GM18520 (cell line): Measurements from ENCODE around the gene ATF7.
"Not testable (repeated sequence)": the region's sequence is repeated elsewhere in the genome, so short reads cannot be mapped to it uniquely, and the experiment has no call there.

Experiments used
- ATAC-seq: cut with Tn5 transposase; IDR thresholded peaks from one replicate; pipeline ENCODE4 v1.9.1; 2021; ENCODE audit not compliant: unreplicated experiment

ATF7 gene

DNA sequence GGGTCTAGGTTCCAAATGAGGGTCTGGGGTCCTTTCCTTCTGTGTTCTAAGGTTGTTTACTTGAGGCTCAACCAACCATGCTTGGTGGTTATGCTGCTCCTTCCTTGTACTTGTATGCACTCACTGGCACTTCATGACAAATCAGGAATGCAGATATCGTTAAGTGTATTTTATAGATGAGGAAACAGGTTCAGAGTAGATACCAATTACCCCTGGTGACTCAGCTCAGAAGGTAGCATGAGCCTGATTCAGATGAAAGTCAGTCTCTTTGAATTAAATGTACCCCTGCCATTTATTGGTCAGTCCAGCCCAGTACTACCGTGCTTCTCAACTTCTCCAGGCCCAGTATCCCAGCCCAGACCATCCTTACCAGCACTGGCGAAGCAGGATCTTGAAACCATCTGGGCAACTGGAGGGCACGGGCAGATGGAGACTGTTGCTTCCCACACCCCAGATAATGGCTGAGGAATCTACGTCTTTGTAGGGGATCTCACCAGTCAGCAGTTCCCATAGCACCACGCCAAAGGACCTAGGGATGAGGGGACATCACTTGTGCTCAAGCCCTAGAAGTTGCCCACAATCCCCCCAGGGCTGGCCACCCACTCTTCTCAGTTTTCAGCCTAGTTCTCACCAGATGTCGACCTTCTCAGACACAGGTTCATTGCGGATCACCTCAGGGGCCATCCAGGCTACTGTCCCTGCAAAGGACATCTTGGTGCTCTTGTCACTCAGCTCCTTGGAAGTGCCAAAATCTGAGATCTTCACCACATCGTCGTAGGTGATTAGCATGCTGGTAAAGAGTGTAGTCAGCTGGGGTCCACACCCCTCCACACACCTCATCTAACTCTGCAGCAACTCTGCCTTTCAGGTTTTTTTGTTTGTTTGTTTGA lies 141.3 kb downstream of the ATF7 start:
- ATAC-seq = no peak

- no peak for ATAC-seq
Measured at GRCh38 chr12:53483979-53484377, 142.2 kb downstream of the ATF7 start.

GRCh38 chr12:53483225-53483978 lies 142.8 kb downstream of the ATF7 start:
- ATAC-seq = no peak

- ATAC-seq = no peak
Measured at GRCh38 chr12:53482626-53483168, 143.5 kb downstream of the ATF7 start.

DNA sequence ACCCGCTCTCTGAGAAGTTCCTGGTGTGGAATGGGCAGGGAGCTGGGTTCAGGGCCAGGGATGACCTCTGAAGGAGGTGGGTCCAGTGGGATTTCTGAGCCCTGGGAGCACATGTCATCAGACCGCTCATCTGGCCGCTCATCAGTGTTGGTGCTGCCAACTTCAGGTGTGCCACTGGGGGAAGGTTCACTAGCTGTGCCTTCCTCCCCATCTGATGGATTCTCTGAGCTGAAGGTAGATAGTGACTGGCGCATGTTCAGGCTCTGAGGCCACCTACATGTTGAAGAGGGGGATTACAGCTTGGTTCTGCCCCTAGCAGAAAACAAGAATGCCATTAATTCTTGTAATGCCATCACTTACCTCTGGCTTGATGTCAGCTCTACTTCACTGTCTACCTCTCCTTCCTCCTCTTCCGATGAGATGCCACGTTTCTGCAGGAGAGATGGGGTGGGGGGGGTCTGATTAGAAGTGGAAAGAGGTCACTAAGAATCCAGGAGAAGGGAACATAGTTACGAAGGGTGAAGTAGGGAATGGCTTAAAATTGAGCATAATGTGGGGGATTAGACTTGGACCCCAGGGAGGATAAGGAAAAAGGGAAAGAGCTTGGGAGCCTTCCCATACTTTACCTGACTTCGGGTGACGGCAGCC lies 144.1 kb downstream of the ATF7 start:
- ATAC-seq = no peak

GRCh38 chr12:53481458-53481857 lies 144.7 kb downstream of the ATF7 start:
- not testable (repeated sequence) for ATAC-seq

DNA sequence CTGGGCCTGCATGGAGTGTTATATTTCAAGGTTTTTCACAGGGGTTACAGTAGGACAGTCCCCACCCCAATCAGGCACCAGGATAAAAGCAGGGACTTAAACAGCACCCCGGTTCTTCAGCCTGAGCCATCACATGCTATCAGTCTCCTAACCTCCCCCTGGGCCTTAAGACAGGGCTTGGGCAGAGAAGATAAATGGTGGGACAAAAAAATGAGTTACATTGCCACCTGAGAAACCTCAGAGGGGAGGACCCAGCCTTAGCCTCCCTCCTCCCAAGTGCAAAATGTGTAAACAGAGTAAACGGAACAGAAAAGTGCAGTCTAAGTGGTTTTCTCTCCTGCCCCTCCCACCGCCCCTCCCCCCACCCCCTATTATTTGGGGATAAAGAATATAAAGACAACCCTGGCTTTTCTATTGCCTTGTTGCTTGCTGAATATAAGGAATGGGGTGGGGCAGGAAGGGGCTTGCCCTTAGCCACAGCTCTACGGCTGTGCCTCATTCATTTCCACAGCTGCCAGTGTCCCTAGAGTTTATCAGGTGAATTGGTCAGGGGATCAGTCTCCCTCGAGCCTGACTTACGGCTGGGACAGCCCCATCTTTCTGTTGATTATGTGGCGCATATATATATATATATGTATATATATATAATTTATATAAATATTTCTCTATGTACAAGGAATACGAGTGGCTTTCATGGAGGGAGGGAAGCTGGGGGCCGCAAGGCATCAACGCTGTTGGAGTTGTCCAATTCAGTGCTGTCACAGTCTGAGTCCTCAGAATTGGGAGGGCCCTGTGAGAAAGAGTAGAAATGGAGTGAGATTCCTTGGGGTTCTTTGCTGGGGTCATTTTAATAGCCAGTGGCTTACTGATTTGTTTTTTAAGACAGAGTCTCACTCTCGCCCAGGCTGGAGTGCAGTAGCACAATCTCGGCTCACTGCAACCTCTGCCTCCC lies 145.4 kb downstream of the ATF7 start:
- no peak for ATAC-seq

GRCh38 chr12:53479331-53479730 lies 146.9 kb downstream of the ATF7 start:
- no peak for ATAC-seq

- ATAC-seq = no peak
Measured at GRCh38 chr12:53478865-53479264, 147.3 kb downstream of the ATF7 start.

DNA sequence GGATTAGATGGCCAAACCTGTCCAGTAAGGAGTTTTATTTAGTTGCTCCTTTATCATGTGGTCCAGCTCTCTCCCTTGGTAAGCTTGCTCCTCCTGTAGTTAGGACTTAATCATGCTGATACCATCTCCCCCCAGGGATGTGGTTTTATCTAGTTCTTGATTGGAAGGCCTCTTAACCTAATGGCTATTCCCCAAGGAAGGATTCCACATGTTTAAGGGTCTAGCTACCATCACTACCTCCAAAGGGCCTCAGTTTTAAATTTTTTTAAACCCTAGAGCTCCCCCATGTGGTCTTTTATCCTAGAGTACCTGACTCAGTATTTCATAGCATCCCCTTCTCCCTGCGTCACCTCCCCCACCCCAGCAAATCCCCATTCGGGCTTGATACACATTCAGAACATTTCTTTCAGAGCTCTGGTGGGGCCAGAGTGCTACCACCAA lies 149.4 kb downstream of the ATF7 start:
- ATAC-seq = no peak

GRCh38 chr12:53474819-53475218 lies 151.4 kb downstream of the ATF7 start:
- no peak for ATAC-seq

GRCh38 chr12:53474077-53474476 lies 152.1 kb downstream of the ATF7 start:
- no peak for ATAC-seq

DNA sequence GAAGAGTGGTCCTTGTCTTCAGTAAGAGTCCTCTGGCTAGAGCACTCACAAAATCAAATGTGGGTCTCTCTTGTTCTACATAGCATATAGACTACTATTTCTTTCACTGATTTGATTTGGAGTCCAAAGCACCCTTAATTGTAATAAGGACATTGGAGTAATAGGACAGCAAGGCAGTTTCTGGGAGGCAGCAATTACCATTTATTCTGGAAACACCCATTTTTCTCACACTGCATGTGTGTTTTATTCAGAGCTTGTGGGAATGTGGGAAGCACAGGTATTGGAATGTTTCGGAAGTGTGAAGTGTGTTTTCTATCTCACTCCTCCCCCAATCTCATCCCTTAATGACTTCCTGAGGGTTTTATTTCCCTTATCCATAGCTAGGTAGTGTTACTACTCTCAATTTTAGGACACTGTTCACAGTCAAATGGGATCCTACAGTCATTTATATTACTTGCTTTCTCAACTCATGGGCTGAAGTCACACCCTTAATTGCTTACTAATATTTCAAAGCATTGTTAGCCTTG lies 154.1 kb downstream of the ATF7 start:
- ATAC-seq = no peak

- no peak for ATAC-seq
Measured at GRCh38 chr12:53468282-53468681, 157.9 kb downstream of the ATF7 start.

- no peak for ATAC-seq
Measured at GRCh38 chr12:53467880-53468279, 158.3 kb downstream of the ATF7 start.

GRCh38 chr12:53467082-53467481 lies 159.1 kb downstream of the ATF7 start:
- ATAC-seq = no peak

- no peak for ATAC-seq
Measured at GRCh38 chr12:53466640-53467039, 159.5 kb downstream of the ATF7 start.

DNA sequence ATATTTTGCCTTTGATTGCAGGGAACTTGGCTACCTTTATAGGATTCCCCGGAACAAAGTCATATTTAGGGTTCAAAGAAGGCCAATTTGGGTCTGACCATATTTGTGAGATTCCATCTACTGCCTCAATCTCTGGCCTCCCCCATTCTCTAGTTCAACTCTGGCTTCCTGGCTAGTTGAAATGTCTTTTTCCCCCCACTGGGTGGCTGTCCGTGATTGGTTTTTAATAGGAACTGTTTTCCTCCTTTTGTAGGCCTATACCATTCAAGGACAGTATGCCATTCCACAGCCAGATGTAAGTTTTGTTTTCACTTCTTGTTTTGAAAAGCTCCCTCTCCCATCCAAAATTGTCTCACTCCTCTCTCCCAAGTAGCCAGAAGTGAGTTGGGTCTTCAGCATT lies 160.5 kb downstream of the ATF7 start:
- ATAC-seq = no peak

DNA sequence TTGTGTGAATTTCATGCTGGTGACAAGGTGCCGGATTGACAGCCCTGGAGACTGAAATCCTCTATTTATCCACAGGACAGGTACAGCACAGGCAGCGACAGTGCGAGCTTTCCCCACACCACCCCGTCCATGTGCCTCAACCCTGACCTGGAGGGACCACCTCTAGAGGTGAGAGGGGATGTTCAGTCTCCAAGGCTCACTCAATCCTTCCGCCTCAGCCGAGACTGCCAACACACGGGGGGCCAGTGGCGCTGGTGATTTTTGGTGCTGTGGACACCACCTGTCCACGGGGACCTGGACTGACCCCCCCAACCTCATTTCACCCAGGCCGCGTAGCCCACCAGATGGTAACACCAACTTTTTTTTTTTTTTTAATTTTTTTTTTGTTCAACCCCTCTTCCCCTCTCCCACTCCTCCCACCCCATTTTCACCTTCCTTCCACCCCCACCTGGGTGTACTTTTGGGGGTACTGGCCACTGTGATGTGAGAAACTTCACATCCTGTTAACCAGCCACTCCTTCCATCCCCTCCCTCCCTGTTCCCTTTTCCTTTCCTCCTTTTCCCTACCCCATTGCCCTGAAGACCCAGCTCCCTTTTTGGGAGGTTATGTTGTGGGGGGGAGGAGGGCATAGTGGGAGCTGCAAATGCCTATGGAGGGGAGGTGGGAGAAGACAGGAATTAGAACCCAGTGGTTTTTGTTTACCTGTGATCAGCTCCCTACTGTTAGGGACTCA lies 161.3 kb downstream of the ATF7 start:
- no peak for ATAC-seq
